ENCODE results near the gene UBA7.

- TF ChIP-seq, protein P1, sequence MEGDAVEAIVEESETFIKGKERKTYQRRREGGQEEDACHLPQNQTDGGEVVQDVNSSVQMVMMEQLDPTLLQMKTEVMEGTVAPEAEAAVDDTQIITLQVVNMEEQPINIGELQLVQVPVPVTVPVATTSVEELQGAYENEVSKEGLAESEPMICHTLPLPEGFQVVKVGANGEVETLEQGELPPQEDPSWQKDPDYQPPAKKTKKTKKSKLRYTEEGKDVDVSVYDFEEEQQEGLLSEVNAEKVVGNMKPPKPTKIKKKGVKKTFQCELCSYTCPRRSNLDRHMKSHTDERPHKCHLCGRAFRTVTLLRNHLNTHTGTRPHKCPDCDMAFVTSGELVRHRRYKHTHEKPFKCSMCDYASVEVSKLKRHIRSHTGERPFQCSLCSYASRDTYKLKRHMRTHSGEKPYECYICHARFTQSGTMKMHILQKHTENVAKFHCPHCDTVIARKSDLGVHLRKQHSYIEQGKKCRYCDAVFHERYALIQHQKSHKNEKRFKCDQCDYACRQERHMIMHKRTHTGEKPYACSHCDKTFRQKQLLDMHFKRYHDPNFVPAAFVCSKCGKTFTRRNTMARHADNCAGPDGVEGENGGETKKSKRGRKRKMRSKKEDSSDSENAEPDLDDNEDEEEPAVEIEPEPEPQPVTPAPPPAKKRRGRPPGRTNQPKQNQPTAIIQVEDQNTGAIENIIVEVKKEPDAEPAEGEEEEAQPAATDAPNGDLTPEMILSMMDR (conservative IDR thresholded peaks at IDR 0.05) = no peak
- TF ChIP-seq ZFX (IDR thresholded peaks at IDR 0.05) = no peak
Measured at GRCh38 chr3:49801160-49801559, 12.6 kb downstream of the UBA7 start.
